SJCRH30 (cell line): ENCODE data around the gene PLXND1. TPM values are rescaled to one million over a fixed set of nuclear protein-coding genes. Genes with fewer than 3 reads are reported as not detected.

Source experiments
- DNase-seq, 2 experiments: peaks; one replicate each; pipeline ENCODE4 v3.0.0-alpha.2; 2015 to 2020
- H3K27ac ChIP-seq: fragments of 250-450 bp; sonication (Bioruptor Pico); 2 replicates; pipeline ENCODE4 v1.5.1; 2020; ENCODE audit warnings: mild to moderate bottlenecking, moderate library complexity
- H3K27me3 ChIP-seq: fragments of 250-450 bp; sonication (Bioruptor Pico); 2 replicates; pipeline ENCODE4 v1.5.1; 2020; ENCODE audit warnings: mild to moderate bottlenecking, moderate library complexity
- H3K36me3 ChIP-seq: fragments of 250-450 bp; sonication (Bioruptor Pico); 2 replicates; pipeline ENCODE4 v1.5.1; 2020; ENCODE audit warnings: mild to moderate bottlenecking, moderate library complexity
- H3K4me1 ChIP-seq: fragments of 250-450 bp; sonication (Bioruptor Pico); 2 replicates; pipeline ENCODE4 v1.5.1; 2020; ENCODE audit warnings: mild to moderate bottlenecking, moderate library complexity
- H3K4me3 ChIP-seq: fragments of 250-450 bp; sonication (Bioruptor Pico); 2 replicates; pipeline ENCODE4 v1.5.1; 2020; ENCODE audit warnings: mild to moderate bottlenecking, moderate library complexity
- H3K9me3 ChIP-seq: fragments of 250-450 bp; sonication (Bioruptor Pico); replicated peaks from 2 replicates; pipeline ENCODE4 v1.5.1; 2020; ENCODE audit warnings: mild to moderate bottlenecking, moderate library complexity
- total RNA-seq: library from RNA; depleted of rRNA; stranded (reverse); fragments of >200 nt; shearing (Covaris generic); gene quantifications from 2 replicates; pipeline ENCODE4 v1.2.3, GENCODE V29; 2014

The PLXND1 gene
- total RNA-seq, 1 experiment from 2014 or later = 95.8 TPM

DNA sequence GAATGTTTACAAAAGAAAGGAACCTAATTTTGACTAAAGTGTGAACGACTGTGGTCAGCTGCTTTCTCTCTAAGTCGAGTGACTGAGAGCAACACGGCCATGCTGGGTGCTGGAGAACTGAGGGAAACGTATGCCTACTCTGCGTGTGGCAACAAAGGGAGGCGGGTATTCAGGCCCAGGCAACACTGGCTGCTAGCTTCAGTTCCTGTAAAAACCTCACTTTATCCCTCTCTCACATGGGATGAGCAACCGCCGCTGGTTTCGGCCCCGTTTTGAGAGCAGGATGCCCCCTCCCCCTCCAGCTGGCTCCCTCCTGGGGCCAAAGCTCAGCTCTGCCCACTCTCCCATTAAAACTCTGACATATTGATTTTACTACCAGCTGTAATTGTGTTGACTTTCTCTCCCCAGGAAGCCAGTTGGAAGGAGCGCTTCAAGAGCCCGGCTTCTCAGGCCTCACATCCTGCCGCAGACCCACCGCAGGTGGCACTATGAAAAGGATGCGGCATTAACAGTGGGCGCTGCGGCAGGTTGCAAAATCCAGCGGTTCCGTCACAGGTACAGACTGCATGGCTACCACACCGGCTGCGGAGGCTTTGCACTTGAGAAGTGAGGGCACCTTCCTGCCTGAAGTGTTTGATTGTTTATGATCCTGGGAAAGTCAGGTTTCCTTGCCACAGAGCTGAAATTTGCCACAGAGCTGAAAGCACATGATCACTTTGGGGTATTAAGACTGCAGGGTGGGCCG is 12.7 kb downstream of the PLXND1 start:
- DNase-seq = no peak
- H3K4me3 ChIP-seq = no peak overlapping the region
- H3K4me1 ChIP-seq = peaks cover 30% of the 10 kb centered on the region
- no peaks in the 10 kb centered on the region for H3K36me3 ChIP-seq
- H3K27ac ChIP-seq = no peak overlapping the region; the same call in 1 of the 2 replicates
- no peaks in the 10 kb centered on the region for H3K9me3 ChIP-seq
- no peaks in the 10 kb centered on the region for H3K27me3 ChIP-seq

DNA sequence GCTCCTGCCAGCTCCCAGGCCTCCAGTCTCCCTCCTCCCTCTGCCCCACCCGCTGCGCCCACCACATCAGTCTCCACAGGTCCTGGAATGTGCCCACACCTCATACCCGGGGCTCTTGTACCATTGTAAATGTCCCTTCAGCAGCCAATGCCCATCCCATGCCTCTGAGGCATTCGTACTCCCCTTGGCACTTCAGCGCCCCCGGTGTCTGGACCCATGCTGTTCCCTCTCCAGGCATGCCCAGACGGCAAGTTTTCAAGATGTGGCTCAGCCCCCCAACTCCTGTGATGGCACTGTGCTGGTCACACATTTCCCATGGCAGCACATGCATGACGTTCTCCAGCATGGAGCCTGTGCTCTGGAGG is 13.3 kb downstream of the PLXND1 start:
- no peak for DNase-seq
- H3K27ac ChIP-seq = peak overlapping the region; percentile 78
- H3K9me3 ChIP-seq = no peaks in the 10 kb centered on the region

DNA sequence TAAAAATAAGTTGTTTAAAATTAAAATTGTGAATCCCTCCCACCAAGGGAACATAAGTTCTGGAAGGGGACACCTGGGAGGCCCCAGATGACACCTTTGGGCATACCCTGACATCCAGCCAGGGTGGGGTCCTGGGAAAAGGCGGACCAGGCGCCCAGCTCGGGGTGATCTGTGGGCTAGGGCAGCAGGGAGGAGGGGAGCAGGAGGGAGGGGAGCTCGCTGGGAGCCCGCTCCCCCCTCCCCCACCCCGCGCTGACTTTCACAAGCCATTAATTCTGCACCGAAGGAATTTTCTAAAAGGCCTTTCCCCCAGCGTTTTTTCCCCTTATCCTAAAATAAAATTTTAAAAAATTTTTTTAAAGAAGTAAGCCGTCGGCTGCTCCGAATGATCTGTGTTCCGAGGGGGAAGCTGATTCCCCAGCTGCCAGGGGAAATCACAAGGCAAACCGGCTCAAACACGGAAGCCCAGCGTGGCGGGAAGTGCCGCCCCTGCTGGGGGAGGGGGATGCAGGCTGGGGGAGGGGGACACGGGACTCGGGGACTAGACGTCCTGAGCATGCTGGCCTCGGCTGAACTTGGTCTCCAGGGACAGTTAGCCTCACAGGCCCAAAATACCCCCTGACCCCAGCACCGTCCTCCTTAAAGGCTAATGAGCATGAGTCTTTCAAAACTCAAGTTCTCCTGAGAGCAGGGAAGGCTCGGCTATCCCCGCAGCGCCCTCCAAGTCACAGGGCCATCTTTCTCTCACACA is 13.9 kb downstream of the PLXND1 start:
- peak overlapping the region; percentile 78 for H3K27ac ChIP-seq
- peak; percentile 74 to 77 for DNase-seq

More for the DNA sequence above, 13.3 kb downstream of the PLXND1 start:
- Histone ChIP-seq H3K36me3 (no peaks in the 10 kb centered on the region), H3K4me1 (peaks cover 28% of the 10 kb centered on the region), H3K27me3 (no peaks in the 10 kb centered on the region), H3K4me3 (no peak overlapping the region)

DNA sequence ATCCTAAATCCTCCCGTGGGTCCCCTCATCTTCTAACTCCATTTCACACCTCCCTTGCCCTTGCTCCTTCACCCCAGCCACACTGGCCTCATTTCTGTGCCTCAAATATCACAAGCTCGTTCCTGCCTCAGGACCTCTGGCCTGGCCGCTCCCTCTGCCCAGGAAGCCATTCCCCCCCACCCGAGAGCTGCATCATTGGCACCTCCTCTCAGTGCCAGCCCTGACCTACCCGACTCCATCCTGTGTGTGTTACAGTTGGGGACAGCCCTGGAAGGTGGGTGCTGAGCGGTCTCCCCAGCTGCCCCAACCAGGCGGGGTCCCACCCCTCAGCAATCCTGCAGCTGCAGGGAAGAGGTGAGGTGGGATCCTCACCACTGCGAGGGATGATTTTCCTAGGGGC is 14.5 kb downstream of the PLXND1 start:
- Histone ChIP-seq H3K27ac (peak overlapping the region; percentile 78), H3K4me3 (no peak overlapping the region; the same call in 1 of the 2 replicates), H3K27me3 (no peaks in the 10 kb centered on the region), H3K4me1 (peaks cover 15% of the 10 kb centered on the region), H3K36me3 (no peaks in the 10 kb centered on the region), H3K9me3 (no peaks in the 10 kb centered on the region)
- DNase-seq = no peak

More for the DNA sequence above, 13.9 kb downstream of the PLXND1 start:
- no peaks in the 10 kb centered on the region for H3K27me3 ChIP-seq
- no peaks in the 10 kb centered on the region for H3K36me3 ChIP-seq
- peak overlapping the region; percentile 45 for H3K4me3 ChIP-seq
- H3K4me1 ChIP-seq = peaks cover 21% of the 10 kb centered on the region
- H3K9me3 ChIP-seq = no peaks in the 10 kb centered on the region

DNA sequence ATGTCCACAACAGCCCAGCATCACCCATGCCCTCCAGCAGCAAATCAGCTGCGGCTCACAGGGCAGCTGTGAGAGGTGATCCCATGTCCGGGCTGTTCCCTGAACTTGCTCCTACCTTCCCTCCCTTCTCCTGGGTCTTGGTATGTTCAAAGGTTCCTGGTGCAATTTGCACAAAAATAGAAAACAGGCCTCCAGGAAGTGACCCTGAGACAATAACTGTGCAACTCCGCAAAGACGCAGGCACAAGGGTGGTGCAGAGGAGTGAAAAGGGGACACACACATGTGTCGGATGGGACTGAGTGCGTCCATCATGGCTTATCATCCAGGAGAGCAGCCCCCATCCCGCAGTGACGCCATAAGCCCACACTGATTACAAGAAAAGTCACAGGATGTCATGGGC is 16.3 kb downstream of the PLXND1 start:
- no peaks in the 10 kb centered on the region for H3K27me3 ChIP-seq
- H3K4me3 ChIP-seq = no peak overlapping the region
- DNase-seq = no peak
- peaks cover 9% of the 10 kb centered on the region for H3K36me3 ChIP-seq
- H3K9me3 ChIP-seq = no peaks in the 10 kb centered on the region
- peaks cover 15% of the 10 kb centered on the region for H3K4me1 ChIP-seq
- no peak overlapping the region for H3K27ac ChIP-seq

DNA sequence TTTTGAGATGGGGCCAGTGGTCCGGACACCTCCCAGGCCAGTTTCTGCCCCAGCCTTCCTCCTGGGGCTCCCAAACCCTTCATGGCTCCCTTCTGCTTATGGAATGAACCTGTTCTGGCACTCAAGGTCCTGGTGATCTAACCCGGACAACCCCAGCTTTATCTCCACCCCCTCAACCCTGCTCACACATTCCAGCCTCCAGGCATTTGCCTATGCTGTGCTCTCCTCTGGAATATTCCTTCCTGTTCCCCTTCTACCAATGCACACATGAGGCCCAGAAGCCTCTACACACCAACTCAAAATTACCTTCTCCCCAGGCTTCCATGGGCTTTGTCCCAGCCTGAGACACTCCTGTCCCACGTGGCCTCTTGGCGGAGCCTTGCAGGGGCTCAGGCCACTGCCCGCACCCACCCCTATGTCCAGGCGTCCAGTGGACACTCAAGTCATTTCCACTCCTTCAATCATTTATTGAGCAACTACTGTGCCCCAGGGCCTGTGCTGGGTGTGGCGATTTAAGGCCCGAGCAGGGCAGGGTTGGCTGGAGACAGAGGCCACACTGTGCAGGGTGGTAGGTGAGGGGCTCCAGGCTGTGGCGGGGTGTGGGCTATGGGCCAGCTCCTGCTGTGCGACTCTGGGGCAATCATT is 18.8 kb downstream of the PLXND1 start:
- H3K9me3 ChIP-seq = no peaks in the 10 kb centered on the region
- H3K4me1 ChIP-seq = peaks cover 6% of the 10 kb centered on the region
- H3K27me3 ChIP-seq = no peaks in the 10 kb centered on the region
- H3K4me3 ChIP-seq = no peak overlapping the region
- no peak overlapping the region for H3K27ac ChIP-seq
- H3K36me3 ChIP-seq = peaks cover 19% of the 10 kb centered on the region
- no peak for DNase-seq

DNA sequence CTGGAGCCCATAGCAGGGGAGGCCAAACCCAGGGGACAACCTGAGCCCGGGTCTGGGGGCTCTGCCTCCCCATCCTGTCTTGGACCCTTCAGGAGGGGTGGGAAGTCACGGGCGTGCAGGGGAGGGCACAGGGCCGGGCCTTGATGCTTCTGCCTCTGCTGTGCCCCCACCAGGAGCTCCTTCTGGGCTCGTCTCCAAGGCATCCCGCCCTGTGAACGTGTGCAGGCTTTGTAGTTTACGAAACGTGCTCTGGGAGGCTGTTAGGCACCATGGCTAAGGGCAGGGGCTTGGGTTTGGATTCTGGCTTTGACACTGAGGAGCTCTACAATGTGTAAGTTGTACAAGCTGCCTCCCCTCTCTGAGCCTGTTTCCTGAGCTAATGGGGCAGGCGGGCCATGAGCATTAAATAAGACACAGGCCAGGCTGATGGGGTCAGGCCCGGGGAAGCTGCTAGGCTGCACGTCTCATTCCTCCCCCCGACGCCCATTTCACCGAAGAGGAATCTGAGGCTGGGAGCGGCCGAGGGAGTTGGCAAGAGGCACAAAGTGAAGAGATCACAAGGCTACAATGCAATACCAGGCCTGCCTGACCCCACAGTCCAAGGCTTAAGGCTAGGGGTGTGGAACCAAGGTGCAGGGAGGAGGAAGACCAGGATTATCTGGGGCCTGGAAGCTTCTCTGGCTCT is 19.6 kb downstream of the PLXND1 start:
- Histone ChIP-seq H3K4me1 (peaks cover under 1% of the 10 kb centered on the region; the same call in 1 of the 2 replicates), H3K4me3 (no peak overlapping the region), H3K27me3 (no peaks in the 10 kb centered on the region), H3K36me3 (peaks cover 19% of the 10 kb centered on the region), H3K9me3 (no peaks in the 10 kb centered on the region), H3K27ac (no peak overlapping the region)
- no peak for DNase-seq

DNA sequence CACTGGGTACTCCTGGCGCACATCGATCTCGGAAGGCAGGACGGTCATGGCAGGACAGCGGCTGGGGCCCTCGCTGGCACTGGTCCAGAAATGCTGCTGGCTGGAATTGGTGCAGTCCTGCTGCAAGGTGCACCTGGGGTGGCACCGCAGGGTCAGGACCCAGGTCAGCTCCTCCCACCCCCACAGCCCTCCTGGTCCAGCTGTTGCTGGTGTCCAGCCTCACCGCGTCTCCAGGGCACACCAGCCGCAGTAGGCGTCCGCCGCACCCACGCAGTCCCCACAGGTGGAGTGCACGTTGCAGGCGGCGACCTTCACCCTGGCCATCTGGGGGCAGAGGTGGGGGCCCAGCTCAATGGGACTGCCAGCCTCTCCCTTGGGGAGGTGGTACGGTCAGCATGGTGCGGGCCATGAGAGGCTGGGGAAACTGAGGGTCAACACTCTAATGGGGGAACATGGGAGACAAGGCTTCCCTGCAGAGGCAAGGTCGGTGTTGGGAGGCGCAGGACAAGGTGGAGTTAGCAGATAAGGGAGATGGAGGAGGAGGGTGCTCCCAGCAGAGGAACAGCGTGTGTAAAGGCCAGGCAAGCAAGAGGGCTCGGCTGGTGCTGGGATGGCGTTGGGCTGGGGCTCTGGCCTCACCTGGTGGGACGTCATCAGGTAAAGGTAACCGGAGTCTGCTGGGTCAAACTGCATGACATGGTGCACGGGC is 20.4 kb downstream of the PLXND1 start:
- no peak overlapping the region for H3K4me3 ChIP-seq
- no peaks in the 10 kb centered on the region for H3K27me3 ChIP-seq
- no peak overlapping the region for H3K27ac ChIP-seq
- no peaks in the 10 kb centered on the region; the same call in 1 of the 2 replicates for H3K4me1 ChIP-seq
- H3K9me3 ChIP-seq = no peaks in the 10 kb centered on the region
- peaks cover 19% of the 10 kb centered on the region for H3K36me3 ChIP-seq
- DNase-seq = no peak

DNA sequence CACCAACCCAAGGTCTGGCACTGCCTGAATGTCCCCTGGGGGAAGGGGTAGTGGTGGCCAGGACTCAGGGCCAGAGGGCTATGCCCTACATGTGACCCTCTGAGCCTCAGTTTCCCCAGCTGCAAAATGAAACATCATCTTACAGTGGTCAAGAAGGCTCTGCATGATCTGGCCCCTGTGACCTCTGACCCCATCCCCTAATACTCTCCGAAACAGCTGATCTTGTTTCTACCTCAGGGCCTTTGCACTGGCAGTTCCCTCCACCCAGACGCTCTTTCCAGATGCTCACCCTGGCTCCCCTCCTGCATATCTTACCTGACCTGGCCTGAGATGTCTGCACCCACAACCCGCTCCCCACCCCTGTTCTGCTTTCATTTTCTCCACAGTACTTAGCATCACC is 21.8 kb downstream of the PLXND1 start:
- H3K9me3 ChIP-seq = no peaks in the 10 kb centered on the region
- H3K4me3 ChIP-seq = no peak overlapping the region
- H3K27ac ChIP-seq = no peak overlapping the region
- peaks cover 19% of the 10 kb centered on the region for H3K36me3 ChIP-seq
- H3K4me1 ChIP-seq = no peaks in the 10 kb centered on the region; the same call in 1 of the 2 replicates
- DNase-seq = no peak
- no peaks in the 10 kb centered on the region for H3K27me3 ChIP-seq

DNA sequence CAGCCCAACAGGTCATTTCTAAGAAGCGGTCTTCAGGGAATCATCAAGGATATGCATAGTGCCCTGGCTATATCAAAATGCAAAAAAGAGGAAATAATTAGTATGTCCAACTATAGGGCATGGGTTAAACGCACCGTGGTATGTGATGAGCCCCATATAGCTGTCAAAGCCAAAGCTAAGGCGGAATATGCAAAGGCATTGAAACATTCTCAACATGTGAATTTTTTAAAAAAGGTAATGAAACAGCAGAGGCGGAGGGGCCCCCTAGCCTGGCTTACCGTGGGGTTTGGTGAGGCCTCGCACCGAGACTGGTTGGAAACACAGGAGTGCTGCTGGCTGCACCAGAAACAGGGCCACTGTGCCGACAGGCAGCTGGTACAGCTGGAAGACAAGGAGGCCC is 23.2 kb downstream of the PLXND1 start:
- no peaks in the 10 kb centered on the region for H3K9me3 ChIP-seq
- H3K27ac ChIP-seq = no peak overlapping the region
- DNase-seq = no peak
- H3K4me3 ChIP-seq = no peak overlapping the region
- no peaks in the 10 kb centered on the region for H3K27me3 ChIP-seq
- peaks cover 10% of the 10 kb centered on the region for H3K4me1 ChIP-seq
- H3K36me3 ChIP-seq = peaks cover 19% of the 10 kb centered on the region

DNA sequence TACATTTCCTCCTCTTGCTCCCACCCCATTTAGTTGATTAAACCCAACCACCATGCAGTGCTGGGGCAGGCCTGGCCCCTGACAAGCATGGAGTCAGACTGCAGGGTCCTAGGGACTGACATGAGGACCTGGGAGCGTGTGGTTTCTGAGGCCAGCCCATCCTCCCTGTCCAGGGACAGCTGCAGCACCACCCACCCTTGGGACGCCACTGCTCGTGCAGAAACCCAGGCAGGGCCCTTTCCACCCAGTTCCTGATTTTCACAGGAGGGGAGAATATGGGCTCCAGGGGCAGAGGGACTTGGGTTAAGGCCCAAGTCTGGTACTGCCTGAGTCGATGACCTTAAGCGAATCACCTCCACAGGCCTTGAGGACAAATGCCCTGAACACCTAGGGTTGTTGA is 23.7 kb downstream of the PLXND1 start:
- Histone ChIP-seq H3K9me3 (no peaks in the 10 kb centered on the region), H3K27me3 (no peaks in the 10 kb centered on the region), H3K36me3 (peaks cover 19% of the 10 kb centered on the region), H3K4me3 (no peak overlapping the region), H3K27ac (no peak overlapping the region), H3K4me1 (peaks cover 15% of the 10 kb centered on the region)
- peak; percentile 58 to 59 for DNase-seq

DNA sequence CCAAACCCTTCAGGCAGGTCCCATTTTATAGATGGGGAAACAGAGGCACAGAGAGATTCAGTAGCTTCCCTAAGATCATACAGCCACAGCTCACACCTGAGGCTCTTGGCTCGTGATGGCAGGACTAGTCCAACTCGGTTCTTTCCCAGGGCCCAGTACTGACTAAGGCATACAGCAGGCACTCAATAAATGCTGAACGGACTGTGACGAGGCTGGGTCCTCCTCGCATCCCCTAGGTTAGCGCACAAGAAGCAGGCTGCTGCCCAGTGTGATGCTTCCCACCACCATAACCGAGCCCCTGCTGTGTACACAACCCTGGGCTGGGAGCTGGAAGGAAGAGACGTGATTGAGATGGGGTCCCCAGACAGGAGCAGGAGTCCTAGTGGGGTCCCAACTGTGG is 24.9 kb downstream of the PLXND1 start:
- no peaks in the 10 kb centered on the region for H3K27me3 ChIP-seq
- H3K4me1 ChIP-seq = peaks cover 25% of the 10 kb centered on the region
- H3K36me3 ChIP-seq = peaks cover 22% of the 10 kb centered on the region
- H3K9me3 ChIP-seq = no peaks in the 10 kb centered on the region
- no peak overlapping the region for H3K4me3 ChIP-seq
- DNase-seq = no peak
- H3K27ac ChIP-seq = no peak overlapping the region

DNA sequence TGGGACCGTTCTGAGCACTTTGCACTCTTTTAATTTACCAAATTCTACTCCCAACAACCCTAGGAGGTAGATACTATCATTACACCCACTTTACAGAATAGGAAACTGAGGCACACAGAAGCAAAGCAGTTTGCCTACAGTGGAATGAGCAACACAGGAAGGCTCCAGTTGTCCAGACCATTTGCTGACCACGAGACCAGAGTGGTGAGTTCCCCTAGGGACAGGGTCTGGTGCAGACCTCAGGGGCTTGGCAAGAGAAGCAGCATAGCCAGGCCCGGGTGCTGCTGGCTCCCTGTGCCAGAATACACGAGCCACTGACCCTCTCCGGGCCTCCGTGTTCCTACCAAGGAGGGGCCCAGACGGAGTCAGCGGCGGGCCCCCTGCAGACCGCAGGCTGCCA is 26.5 kb downstream of the PLXND1 start:
- Histone ChIP-seq H3K9me3 (no peaks in the 10 kb centered on the region), H3K36me3 (peaks cover 12% of the 10 kb centered on the region)

More for the DNA sequence above, 26.5 kb downstream of the PLXND1 start:
- no peak overlapping the region for H3K27ac ChIP-seq
- no peak for DNase-seq
- H3K27me3 ChIP-seq = no peaks in the 10 kb centered on the region
- H3K4me1 ChIP-seq = peaks cover 41% of the 10 kb centered on the region
- H3K4me3 ChIP-seq = no peak overlapping the region
